Activated CD4-positive, alpha-beta memory T cell treated with anti-CD3 and anti-CD28 coated beads for 36 hours (primary cell): ENCODE data around the gene ZBTB16. TPM values are rescaled to one million over a fixed set of nuclear protein-coding genes. Genes with fewer than 3 reads are reported as not detected.

ENCODE experiments used
- CTCF ChIA-PET: fragments of 350-600 bp; sonication (Branson Sonifier 250); formaldehyde crosslinking; loops from one replicate; lab custom pipeline; 2021; ENCODE audit warnings: antibody characterized with exemption, inconsistent platforms; lab: Charles Lee
- POLR2A ChIA-PET: fragments of 350-600 bp; sonication (Branson Sonifier 250); formaldehyde crosslinking; loops from one replicate; lab custom pipeline; 2021; ENCODE audit warnings: antibody characterized with exemption; lab: Charles Lee
- DNase-seq: peaks from one replicate; pipeline ENCODE4 v3.0.0-alpha.2; 2020
- H3K27ac Mint-ChIP-seq: one replicate; pipeline ENCODE4 v1.8.0; 2021; ENCODE audit warnings: mixed read lengths
- H3K27me3 Mint-ChIP-seq: one replicate; pipeline ENCODE4 v1.8.0; 2021; ENCODE audit warnings: mixed read lengths
- H3K36me3 Mint-ChIP-seq: one replicate; pipeline ENCODE4 v1.8.0; 2021; ENCODE audit warnings: mixed read lengths
- H3K4me1 Mint-ChIP-seq: one replicate; pipeline ENCODE4 v1.8.0; 2021; ENCODE audit warnings: low read depth, mixed read lengths
- H3K4me3 Mint-ChIP-seq: one replicate; pipeline ENCODE4 v1.8.0; 2021; ENCODE audit warnings: mild to moderate bottlenecking, mixed read lengths
- H3K9me3 Mint-ChIP-seq: one replicate; pipeline ENCODE4 v1.8.0; 2021; ENCODE audit warnings: mixed read lengths
- intact Hi-C: fragments of 100-400 bp; cut with micrococcal nuclease; formaldehyde crosslinking; loops from one replicate; pipeline ENCODE4 v1.15.1; 2023
- total RNA-seq, 2 experiments: library from RNA; stranded (reverse); gene quantifications; one replicate each; pipeline ENCODE4 v1.2.3, GENCODE V29; 2021

ZBTB16 gene
- total RNA-seq, 2 experiments from 2014 or later, result 7.7 to 9.7 TPM

- peaks cover 10% of the 10 kb centered on the region for H3K27me3 Mint-ChIP-seq
- intact Hi-C loops, result no loop called here
- no peaks in the 10 kb centered on the region for H3K36me3 Mint-ChIP-seq
- ChIA-PET CTCF (no interaction called here), POLR2A (no interaction called here)
- H3K9me3 Mint-ChIP-seq, result no peaks in the 10 kb centered on the region
- no peaks in the 10 kb centered on the region for H3K4me1 Mint-ChIP-seq
- DNase-seq, result no peak
- H3K27ac Mint-ChIP-seq, result no peak overlapping the region
- H3K4me3 Mint-ChIP-seq, result no peak overlapping the region
Observed at GRCh38 chr11:114291381-114291780, 231.9 kb downstream of the ZBTB16 start.

- intact Hi-C loops, result no loop called here
- Mint-ChIP-seq H3K27ac (no peak overlapping the region), H3K4me3 (no peak overlapping the region), H3K9me3 (no peaks in the 10 kb centered on the region), H3K27me3 (peaks cover 10% of the 10 kb centered on the region), H3K4me1 (no peaks in the 10 kb centered on the region), H3K36me3 (no peaks in the 10 kb centered on the region)
- no peak for DNase-seq
- CTCF ChIA-PET, result no interaction called here
- POLR2A ChIA-PET, result no interaction called here
Observed at GRCh38 chr11:114291842-114292680, 232.6 kb downstream of the ZBTB16 start.

DNA sequence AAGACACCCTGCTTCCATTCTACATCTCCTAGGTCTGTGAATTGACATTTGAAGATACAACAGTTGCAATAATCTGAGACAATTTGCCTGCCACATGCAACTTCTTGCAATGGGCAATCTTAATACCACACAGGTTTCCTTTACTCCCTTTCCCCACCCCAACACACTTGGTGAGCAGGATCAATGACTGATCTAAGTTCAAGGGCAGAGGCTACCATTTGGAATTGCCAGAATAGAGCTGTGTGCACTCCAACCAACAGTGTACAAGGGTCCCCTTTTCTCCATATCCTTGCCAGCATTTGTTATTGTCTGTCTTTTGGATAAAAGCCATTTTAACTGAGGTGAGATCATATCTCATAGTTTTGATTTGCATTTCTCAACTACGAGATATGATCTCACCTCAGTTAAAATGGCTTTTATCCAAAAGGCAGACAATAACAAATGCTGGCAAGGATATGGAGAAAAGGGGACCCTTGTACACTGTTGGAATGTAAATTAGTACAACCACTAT lies 233.7 kb downstream of the ZBTB16 start:
- intact Hi-C loops, result no loop called here
- POLR2A ChIA-PET, result no interaction called here
- no peaks in the 10 kb centered on the region for H3K4me1 Mint-ChIP-seq

DNA sequence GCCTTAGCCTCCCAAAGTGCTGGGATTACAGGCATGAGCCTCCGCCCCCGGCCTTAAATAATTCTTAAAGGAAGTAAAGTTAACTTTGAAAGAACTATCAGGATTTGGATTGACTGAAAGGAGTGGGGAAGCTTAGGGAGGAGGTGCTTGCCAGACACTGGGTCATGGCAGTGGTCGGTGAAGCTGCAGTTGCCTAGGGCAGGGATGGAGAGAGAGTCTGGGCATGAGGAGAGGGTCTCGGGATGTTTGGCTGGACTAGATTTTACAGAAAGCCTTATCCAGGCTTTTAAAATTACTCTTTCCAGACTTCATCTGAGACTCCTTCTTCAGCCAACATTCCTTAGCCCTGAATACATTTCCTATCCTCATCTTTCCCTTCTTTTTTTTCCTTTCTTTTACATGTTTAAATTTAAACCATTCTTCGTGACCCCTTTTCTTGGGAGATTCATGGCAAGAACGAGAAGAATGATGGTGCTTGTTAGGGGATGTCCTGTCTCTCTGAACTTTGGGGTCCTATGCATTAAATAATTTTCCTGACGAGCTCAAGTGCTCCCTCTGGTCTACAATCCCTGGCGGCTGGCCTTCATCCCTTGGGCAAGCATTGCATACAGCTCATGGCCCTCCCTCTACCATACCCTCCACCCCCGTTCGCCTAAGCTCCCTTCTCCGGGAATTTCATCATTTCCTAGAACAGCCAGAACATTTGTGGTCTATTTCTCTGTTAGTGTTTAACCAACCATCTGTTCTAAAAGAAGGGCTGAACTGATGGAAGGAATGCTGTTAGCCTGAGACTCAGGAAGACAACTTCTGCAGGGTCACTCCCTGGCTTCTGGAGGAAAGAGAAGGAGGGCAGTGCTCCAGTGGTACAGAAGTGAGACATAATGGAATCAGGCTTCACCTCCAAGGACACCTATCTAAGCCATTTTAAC lies 236.4 kb downstream of the ZBTB16 start, which contains the start of gene NNMT:
Gene NNMT (plus strand): TSS at position 724 of the 929 bp plus-strand sequence. CDS start 158 bp downstream, at position 882.
- ChIA-PET POLR2A (no interaction called here), CTCF (interaction anchor here (0.6 kb wide), 1 partner anchor 146 kb away, joined by 4 read pairs; no protein-coding TSS in a partner anchor)
- Mint-ChIP-seq H3K27ac (no peak within 1 kb of the TSS), H3K27me3 (peaks cover 13% of the 10 kb centered on the region), H3K9me3 (peaks cover 5% of the 10 kb centered on the region), H3K36me3 (no peaks in the 10 kb centered on the region), H3K4me3 (no peak within 1 kb of the TSS), H3K4me1 (no peaks in the 10 kb centered on the region)
- no peak for DNase-seq
- intact Hi-C loops, result no loop called here

More for the DNA sequence above, 233.7 kb downstream of the ZBTB16 start:
- CTCF ChIA-PET, result no interaction called here
- Mint-ChIP-seq H3K4me3 (no peak overlapping the region), H3K27me3 (peaks cover 13% of the 10 kb centered on the region), H3K9me3 (no peaks in the 10 kb centered on the region), H3K36me3 (no peaks in the 10 kb centered on the region), H3K27ac (no peak overlapping the region)
- no peak for DNase-seq

- no peak overlapping the region for H3K27ac Mint-ChIP-seq
- ChIA-PET POLR2A (no interaction called here), CTCF (interaction anchor here (0.6 kb wide), 1 partner anchor 145 kb away, joined by 4 read pairs; no protein-coding TSS in a partner anchor)
- H3K4me3 Mint-ChIP-seq, result no peak overlapping the region
- H3K9me3 Mint-ChIP-seq, result peaks cover 5% of the 10 kb centered on the region
- H3K36me3 Mint-ChIP-seq, result no peaks in the 10 kb centered on the region
- H3K4me1 Mint-ChIP-seq, result no peaks in the 10 kb centered on the region
- DNase-seq, result no peak
- peaks cover 13% of the 10 kb centered on the region for H3K27me3 Mint-ChIP-seq
- intact Hi-C loops, result no loop called here
Observed at GRCh38 chr11:114296605-114297372, 237.3 kb downstream of the ZBTB16 start.

- Mint-ChIP-seq H3K9me3 (peaks cover 5% of the 10 kb centered on the region), H3K27ac (no peak overlapping the region), H3K4me1 (no peaks in the 10 kb centered on the region), H3K36me3 (no peaks in the 10 kb centered on the region), H3K4me3 (no peak overlapping the region), H3K27me3 (peaks cover 12% of the 10 kb centered on the region)
- intact Hi-C loops, result no loop called here
- ChIA-PET POLR2A (no interaction called here), CTCF (no interaction called here)
- DNase-seq, result no peak
Observed at GRCh38 chr11:114297806-114298709, 238.5 kb downstream of the ZBTB16 start.

GRCh38 chr11:114298710-114299109 lies 239.2 kb downstream of the ZBTB16 start:
- POLR2A ChIA-PET, result no interaction called here
- intact Hi-C loops, result no loop called here
- Mint-ChIP-seq H3K4me1 (no peaks in the 10 kb centered on the region), H3K4me3 (no peak overlapping the region), H3K27ac (no peak overlapping the region), H3K27me3 (peaks cover 8% of the 10 kb centered on the region), H3K36me3 (no peaks in the 10 kb centered on the region), H3K9me3 (peaks cover 5% of the 10 kb centered on the region)
- DNase-seq, result no peak
- CTCF ChIA-PET, result no interaction called here

Other genes with a start within 250 kb of the ZBTB16 start
- gene USP28, start 184.1 kb upstream of the ZBTB16 start, total RNA-seq, result 10 to 100 TPM; 30.6 to 41.7 TPM
- not detected for gene HTR3B, start 154.9 kb upstream of the ZBTB16 start, total RNA-seq
- not detected for gene HTR3A, start 84.6 kb upstream of the ZBTB16 start, total RNA-seq
- not detected for gene NNMT, start 236.7 kb downstream of the ZBTB16 start, total RNA-seq